GM12864 (cell line): ENCODE data around the gene ECE2.

ENCODE experiments used
- DNase-seq: peaks from one replicate; pipeline ENCODE4 v3.0.0-alpha.2; 2011; ENCODE audit warnings: low read depth
- H3K4me3 ChIP-seq: 2 replicates; pipeline ENCODE4 v1.5.1; 2011; ENCODE audit warnings: mild to moderate bottlenecking, low read depth, low read length, control low read depth
- CTCF ChIP-seq: IDR thresholded peaks from 2 replicates; pipeline ENCODE4 v1.5.1; 2011; ENCODE audit warnings: low read depth, mild to moderate bottlenecking, moderate library complexity, low read length, control low read depth, inconsistent platforms; ENCODE audit errors: missing control alignments

ECE2 gene

GRCh38 chr3:184341925-184342324 lies 66.1 kb downstream of the ECE2 start:
- TF ChIP-seq CTCF: no peak
- DNase-seq: no peak
- H3K4me3 ChIP-seq: no peak overlapping the region
